Activated T-helper 1 cell treated with Interleukin-2 at 50 U/mL for 16 hours (primary cell): ENCODE results near the gene FMNL2.

Source experiments
- DNase-seq: peaks from one replicate; pipeline ENCODE4 v3.0.0-alpha.2; 2020; ENCODE audit warnings: low read depth

FMNL2 gene

GRCh38 chr2:152615177-152615576 lies 280.2 kb downstream of the FMNL2 start:
- no peak for DNase-seq

DNA sequence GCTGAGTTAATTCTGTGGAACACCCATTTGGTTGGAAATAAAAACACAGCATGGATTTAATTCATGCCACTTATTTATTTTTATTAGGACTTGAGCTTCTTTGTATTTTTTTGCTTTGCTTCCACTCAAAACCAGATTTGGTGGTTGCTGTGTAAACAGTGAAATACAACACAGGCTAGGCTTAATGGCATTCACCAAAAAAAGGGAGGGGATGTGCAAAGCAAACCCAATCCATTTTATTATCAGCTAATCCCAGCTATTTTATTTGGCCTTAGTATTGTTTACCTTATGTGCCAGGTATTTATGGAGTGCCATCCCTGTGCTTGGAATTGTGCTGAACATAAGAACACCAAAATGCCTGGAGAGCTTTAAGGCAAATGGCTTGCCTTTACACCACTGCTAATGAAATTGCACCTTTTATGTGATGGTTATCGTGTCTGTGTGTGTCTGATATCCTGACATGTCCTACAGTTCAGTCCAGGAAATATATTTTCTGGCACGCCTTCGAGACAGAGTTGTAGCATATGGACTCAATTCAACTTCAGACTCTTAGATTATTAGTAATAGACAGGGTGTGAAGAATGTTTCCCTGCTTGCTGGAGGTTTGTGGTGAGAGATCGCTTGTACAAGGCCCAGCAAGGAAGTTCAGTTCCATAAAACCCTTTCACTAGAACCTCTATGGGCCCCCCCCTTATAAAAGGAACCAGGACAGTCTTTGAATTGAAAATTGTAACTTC lies 282.6 kb downstream of the FMNL2 start:
- DNase-seq: no peak

GRCh38 chr2:152618193-152618564 lies 283.2 kb downstream of the FMNL2 start:
- no peak for DNase-seq

GRCh38 chr2:152620208-152620607 lies 285.2 kb downstream of the FMNL2 start:
- no peak for DNase-seq

DNA sequence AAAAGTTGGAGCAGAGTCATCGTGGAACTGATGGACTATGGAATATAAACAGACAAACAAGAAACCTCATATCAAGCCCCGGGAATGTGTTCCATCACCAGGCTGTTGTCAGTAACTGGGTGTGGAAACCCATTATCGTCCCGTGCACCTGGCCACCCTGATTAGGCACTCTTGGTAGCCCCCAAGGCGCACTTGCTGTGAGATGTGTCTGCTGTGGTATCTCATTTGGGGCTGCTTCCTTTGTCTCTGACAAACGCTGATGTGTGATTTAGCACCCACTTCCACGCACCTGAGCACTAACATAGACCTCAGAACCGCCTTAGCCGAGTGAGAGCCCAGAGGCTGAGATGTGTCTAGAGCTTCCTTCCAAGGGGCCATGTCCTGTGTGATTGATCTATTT lies 286.0 kb downstream of the FMNL2 start:
- DNase-seq: no peak

DNA sequence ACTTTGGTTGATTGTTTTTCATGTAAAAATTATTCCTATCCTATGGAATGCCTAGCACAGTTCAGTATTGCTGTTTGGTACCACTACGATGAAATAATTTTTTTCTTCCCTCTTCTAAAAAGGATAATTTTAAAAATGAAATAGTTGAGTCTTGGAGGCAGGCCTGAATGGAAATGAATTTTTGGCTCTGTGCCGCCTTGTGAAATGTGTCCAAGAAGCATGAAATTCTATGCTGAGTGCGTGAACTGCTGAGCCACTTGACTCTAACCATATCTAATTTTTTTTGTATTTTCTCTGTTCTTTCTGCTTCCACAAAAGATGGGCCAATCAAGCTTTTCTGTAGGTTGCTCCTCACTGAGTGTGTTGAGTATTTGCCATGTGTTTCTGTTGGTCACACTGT lies 287.2 kb downstream of the FMNL2 start:
- DNase-seq: no peak

DNA sequence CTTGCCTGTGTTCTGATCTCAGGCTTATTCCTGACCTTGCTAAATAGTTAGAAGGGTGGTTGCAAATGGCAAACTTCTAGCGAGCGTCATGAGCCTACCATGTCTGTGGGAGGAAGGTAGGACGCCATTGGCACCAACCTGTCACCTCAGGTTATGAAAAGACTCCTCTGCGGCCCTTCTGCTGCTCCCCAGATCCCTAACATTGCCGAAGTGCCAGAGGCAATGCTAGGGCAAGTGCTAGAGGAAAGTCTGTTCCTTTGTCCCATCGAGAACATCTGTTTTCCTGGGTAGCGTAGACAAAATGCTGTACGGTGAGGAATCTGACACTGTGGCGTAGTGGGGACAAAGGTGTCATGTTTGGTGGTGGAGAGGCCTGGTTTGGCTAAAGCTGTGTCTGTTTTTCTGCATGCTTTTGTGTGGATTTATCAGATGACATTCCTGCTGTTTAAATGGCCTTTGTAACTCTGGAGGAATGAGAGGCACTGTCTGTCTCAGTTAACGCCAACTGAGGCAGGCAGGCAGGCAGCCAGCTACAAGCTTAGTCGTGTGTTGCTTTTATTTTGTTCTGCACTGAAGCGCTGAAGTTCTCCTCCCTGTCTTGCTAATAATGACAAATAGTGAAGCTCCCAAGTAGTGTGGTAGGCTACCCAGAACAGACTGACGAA lies 288.2 kb downstream of the FMNL2 start:
- no peak for DNase-seq

GRCh38 chr2:152623775-152624174 lies 288.8 kb downstream of the FMNL2 start:
- no peak for DNase-seq

- DNase-seq: no peak
Observed at GRCh38 chr2:152624805-152625204, 289.8 kb downstream of the FMNL2 start.

DNA sequence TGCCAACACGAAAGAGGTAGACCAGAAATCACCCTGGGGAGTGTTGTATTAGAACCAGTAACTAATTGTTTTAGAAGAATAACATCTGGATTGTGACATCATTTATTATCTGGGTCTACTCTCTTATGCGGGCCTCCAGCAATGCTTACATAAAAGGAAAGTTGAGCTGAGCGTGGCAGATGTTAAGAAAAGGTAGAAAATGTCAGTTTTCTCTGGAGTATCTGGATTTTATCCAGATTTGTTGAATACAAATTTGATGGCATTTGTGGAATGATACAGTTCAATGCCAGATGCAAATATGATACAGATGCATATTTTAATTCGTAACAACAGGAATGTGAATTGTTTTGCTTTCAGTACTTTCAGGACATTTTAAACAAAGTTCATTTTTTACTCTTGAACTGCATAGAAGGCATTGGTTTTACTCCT lies 292.0 kb downstream of the FMNL2 start:
- no peak for DNase-seq

DNA sequence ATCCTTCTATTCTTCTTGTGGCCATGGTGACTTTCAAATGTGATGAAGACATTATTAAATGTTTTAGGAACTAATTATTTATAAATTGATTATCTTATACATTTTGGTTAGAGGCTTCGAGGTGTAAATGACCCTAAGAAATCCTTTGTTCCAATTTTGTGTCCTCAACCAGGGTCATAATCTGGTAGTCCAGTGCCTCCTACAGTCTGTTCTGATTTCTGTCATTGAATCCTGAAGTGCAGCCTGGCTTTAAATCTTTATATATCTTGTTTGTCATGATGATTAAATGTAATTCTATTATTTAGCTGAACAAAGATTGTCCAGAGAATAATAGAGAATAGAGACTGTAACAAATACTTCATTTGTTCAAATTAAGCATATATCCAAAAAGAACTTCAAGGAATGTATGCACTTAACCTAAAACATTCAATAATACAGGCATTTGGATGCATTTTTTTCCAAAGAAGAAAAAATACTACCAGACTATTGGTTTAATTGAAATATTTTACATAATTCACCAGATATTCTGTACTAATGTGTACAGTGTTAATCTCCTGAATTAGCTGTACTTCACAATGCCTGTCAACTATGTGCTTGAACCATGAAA lies 292.5 kb downstream of the FMNL2 start:
- no peak for DNase-seq

- DNase-seq: no peak
Observed at GRCh38 chr2:152629202-152629601, 294.2 kb downstream of the FMNL2 start.

GRCh38 chr2:152630466-152630865 lies 295.5 kb downstream of the FMNL2 start:
- no peak for DNase-seq

DNA sequence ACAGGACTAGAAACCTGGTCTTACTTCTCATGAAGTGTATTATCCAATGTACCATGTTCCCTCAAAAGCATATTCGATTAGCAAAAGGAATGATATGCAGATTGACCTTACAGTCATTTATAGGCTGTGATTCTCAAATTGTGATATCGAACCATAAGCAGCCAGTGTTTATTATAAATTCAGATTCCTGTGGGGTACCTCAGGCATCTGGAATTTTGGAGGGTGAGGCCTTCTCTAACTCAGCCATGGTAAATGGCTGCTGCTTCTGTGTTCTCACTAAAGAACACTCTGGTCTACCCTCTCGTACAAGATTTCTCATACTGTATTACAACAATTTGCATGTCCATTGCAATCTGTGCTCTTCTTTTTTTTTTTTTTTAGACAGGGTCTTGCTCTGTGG lies 297.8 kb downstream of the FMNL2 start:
- no peak for DNase-seq

DNA sequence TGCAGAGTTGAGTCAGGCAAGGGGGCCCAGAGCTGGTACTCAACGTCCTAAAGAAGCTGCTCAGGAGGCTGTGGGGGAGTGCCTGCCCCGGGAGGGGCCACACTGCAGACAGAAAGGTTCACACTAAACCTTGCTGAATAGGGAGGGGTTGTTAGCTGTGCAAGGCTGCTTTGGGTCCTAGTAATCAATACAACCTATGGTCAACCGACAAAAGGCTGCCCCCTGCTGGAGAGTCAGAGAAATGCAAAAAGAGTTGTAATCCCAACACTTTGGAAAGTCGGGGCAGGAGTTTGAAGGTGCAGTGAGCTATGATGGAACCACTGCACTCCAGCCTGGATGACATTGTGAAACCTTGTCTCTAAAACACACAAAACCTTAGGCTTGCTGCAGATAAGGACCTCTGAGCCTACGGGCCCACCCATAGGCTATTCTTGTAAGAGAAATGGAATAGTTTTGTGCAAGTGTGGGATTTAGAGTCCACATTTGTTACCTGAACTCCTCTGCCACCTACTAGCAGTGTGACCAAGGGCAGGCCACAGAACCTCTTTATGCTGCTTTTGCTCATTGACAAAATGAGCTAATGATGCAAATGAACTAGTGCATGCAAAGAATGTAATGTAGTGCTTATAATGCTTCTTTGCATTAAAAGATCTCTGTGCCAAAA lies 300.8 kb downstream of the FMNL2 start:
- peak; percentile 25 for DNase-seq

GRCh38 chr2:152637251-152637650 lies 302.3 kb downstream of the FMNL2 start:
- no peak for DNase-seq

DNA sequence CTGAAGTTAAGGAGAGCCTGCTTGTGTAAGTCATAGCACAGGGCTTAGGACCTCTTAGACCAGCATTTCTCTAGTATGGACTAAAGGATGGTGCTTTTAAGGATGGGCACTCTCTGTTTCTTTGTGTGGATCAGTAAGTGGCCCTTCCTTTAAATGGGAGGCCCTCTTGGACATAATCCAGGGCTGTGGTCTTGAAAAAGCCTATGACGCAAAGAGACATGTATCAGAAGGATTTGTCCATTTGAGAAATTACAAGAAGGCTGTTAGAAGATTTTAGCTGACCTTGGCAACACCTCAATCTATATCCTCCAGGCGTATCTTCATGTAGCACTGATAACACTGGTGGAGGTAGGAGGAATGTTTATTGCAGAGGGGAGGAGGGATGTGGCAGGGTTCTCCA lies 303.1 kb downstream of the FMNL2 start:
- no peak for DNase-seq

DNA sequence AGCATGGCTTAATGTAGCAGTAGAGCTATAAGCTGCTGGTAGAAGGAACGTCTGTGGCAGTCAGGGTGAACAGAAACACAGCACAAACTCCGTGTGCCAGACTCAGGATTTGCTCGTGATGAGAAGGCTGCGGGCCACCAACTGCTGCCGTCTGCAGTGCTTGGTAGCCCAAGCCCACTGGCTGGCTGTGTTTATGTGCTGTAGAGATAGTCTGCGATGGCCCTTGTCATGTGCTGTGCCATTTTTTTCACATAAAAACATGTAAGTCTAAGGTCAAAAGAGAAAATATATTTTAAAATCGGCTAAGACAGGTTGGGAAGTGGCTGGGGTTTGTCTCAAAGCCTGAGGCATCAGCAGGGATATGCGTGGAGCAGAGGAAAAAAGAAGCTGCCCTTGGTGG lies 303.6 kb downstream of the FMNL2 start:
- DNase-seq: no peak

DNA sequence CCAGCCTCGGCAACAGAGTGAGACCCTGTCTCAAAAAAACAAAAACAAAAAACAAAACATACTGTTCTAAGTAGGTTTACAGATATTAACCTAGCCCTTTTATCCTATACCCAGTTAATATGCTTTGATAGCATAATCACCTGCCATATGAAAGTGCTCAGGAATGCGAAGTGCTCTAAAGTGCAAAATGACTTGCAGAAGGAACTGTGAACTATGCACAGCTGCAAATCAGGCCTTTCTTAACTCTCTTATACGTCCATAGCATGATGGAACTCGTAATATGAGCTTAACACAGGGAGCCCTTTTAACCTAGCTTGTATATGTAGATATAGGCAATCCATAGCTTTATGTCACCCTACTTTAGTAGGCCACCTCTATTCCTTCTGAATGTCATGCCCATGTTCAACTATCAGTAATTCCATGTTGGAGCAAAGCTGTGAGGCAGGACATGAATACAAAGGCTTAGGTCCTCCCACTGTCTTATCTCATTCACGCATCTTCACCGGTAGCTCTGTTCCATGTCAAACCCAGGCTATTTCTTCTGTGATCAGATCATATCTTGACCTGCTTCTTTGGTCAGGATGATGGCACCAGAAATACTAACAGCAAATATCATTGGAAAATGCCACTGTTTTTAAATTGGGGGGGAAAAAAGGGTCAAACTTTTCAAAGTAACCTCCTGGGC lies 309.4 kb downstream of the FMNL2 start:
- DNase-seq: no peak

- DNase-seq: no peak
Observed at GRCh38 chr2:152646264-152646663, 311.3 kb downstream of the FMNL2 start.

DNA sequence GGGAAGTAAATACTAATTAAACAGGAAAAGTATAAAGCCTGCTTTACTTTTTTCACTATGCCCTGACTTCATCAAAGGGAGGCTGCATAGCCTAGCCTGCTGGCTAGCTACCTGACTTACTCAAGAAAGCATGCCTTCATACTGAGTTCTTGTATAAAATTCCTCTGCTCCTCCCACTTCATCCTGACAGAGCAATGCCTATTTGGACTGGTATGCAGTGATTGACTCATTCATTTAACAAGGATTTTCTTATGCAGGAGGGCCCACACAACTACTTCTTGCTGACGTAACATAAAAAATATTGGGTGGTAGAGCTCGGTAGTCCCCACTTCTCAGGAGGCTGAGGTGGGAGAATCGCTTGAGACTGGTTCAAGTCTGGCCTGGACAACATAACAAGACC lies 311.8 kb downstream of the FMNL2 start:
- no peak for DNase-seq

DNA sequence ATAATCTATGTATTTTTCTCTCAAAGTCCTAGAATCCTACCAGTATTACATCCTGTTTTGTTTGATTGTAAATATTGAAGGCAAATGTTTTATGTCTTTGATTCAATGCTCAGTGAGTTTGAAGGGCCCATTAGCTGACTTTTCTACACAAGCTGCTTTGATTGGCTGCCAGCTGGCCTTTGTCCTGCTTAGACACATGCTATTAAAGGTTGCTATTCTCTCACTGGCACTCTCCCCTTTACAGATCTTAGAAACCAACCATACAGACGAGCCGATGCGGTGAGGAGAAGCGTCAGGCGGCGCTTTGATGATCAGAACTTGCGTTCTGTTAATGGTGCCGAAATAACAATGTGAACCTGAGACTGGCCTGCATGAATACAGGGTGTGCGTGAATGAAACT lies 312.6 kb downstream of the FMNL2 start:
- no peak for DNase-seq
